GM21529 (cell line): Measurements from ENCODE around the gene WDTC1.

Source experiments
- ATAC-seq: cut with Tn5 transposase; IDR thresholded peaks from one replicate; pipeline ENCODE4 v1.9.1; 2021; ENCODE audit not compliant: unreplicated experiment

WDTC1 gene

GRCh38 chr1:27301052-27301422, 66.6 kb downstream of the WDTC1 start:
- no peak for ATAC-seq

GRCh38 chr1:27301582-27302199, 67.3 kb downstream of the WDTC1 start:
- ATAC-seq: no peak

- no peak for ATAC-seq
These were observed 68.2 kb downstream of the WDTC1 start for GRCh38 chr1:27302612-27303011.

DNA sequence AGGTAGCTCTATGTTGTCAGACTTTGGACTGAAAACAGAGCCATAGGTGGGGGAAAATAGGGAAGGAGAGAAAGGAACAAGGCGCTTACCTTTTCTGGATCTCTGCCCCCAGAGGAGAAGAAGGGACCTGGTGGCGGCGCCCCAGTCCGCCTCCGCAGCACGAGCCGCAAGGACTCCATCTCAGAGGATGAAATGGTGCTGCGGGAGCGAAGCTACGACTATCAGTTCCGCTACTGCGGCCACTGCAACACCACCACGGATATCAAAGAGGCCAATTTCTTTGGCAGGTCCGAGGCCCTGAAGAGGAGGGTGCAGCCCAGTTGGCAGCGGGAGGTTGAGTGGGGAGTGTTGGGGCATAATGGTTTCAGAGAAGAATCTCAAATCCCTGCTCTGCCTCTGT, 69.1 kb downstream of the WDTC1 start:
- ATAC-seq: no peak

DNA sequence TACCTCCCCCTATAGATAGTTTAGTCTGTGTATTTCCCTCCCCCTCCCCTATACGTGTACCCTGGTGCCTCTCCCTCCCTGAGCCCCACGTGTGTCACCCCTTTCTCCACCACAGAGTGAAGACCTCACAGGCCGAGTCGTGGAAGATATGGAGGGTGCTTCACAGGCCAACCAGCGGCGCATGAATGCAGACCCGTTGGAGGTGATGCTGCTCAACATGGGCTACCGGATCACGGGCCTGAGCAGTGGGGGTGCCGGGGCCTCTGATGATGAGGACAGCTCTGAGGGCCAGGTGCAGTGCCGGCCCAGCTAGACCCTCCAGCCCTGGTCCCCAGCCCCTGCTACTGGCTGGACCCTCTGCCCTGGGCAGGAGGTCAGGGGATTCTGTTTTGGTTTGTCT, 71.6 kb downstream of the WDTC1 start:
- ATAC-seq: no peak

- no peak for ATAC-seq
These were observed 72.7 kb downstream of the WDTC1 start for GRCh38 chr1:27306892-27307761.

DNA sequence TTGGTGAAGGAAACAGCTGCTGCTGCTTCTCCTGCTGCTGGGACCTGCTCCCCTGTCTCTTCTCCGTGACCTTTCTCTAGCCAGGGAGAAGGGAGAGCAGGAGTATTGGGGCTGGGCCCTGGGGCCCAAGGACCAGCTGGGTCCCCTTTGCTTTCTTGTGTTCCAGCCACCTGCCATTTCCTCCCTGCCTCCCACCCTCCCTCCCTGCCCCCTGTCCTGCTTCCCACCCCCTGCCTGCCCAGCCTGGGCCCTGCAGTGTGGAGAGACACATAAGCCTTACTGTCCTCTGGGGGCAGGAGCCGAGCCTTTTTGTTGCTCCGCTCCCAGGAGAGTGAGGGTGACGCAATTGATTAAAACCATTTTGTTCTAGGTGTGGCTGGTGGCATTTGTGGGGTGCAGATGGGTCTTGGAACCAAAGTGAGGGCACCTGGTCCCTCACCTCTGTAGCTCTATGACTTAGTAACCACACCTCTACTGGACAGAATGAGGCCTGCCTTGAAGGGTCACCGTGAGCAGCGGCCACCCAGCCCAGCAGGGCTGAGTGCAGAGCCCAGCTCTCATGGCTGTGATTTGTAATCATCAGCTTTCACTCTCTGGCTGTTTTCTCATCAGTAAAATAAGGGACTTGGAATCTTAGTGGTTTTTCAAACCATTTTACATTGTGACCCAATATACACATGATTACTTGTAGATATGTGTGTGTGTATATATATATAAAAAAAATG, 73.6 kb downstream of the WDTC1 start:
- no peak for ATAC-seq

GRCh38 chr1:27314169-27314568, 79.7 kb downstream of the WDTC1 start:
- no peak for ATAC-seq

DNA sequence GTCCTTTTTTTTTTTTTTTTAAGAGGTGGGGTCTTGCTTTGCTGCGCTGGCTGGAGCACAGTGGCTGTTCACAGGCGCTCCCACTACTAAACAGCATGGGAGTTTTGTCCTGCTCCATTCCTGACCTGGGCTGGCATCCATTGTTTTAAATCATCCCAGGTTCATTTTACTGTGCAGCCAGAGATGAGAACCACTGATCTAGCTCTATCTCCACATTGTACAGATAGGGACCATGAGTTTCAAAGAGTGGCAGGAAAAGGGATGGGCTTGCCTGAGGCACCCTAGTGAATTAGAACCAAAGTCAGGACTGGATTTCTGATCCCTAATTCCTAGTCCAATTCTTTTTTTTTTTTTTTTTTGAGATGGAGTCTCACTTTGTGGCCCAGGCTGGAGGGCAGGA, 80.3 kb downstream of the WDTC1 start:
- no peak for ATAC-seq

GRCh38 chr1:27316860-27317259, 82.4 kb downstream of the WDTC1 start:
- no peak for ATAC-seq

DNA sequence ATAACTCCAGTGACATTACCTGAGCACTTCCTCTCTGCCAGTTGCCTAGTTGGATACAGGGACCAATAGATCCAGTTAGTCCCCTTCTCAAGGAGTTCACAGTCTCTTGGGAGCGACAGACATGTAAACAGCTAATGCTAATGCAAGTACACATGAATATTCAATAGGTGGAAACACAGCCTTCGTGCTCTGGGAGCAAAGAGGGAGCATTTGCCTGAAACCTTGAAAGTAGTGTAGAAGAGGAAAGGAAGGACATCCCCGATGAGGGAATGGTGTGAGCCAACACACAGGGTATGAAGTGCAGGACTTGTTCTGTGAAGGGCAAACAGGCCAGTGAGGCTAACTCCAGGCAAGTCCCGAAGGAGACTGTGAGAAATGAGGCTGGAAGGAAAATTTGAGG, 83.7 kb downstream of the WDTC1 start:
- no peak for ATAC-seq

DNA sequence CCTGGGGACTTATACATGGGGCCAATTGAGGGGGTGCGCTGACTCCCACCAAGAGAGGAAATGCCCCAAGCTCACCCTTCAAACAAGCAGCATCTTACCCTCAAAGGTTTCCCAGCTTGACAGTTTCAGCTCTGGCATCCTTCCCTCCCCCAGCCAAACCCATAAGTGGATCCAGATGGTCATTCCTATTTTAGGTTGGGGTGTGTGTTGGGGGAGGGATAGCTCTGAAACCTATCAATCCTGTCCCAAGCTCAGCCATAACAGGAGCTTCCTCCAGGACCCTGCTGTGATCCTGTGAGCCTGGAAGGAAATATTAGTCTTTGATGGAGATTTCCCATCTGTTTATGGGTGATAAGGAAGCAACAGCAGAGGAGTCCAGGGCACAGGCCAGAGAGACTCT, 84.2 kb downstream of the WDTC1 start:
- ATAC-seq: no peak

DNA sequence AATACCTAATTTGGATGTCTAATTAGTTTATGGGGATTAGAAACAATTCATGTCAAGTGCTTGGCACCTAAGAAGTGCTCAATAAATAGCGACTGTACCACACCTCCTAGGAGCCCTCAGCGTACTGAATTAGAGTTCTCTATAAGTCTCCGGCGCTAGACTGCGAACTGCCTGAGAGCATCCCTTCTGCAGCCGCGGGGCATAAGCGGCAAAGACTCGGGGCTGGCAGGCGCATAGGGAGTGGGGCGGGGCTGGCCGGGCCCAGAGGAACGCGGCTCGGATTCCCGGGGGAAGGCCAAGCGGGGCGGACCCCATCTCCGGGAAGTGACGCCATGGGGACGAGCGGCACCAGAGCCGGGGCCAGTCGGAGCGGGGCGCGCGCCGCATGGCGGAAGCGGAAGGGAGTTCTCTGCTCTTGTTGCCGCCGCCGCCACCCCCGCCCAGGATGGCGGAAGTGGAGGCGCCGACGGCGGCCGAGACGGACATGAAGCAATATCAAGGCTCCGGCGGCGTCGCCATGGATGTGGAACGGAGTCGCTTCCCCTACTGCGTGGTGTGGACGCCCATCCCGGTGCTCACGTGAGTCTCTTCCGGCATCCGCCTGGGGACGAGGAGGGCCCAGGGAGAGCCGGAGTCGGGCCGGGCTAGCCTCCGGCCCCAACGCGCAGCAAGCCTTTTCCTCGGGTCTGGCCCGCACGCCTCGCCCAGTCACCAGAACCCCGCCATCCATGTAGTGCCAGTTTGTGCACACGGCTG, 87.6 kb downstream of the WDTC1 start, which contains the start of gene TMEM222:
TSS of gene TMEM222 (plus strand) at position 351 of the 756 bp plus-strand sequence. CDS start at position 386, 35 bp downstream.
- ATAC-seq: peak; percentile 84

- no peak for ATAC-seq
These were observed 88.3 kb downstream of the WDTC1 start for GRCh38 chr1:27322569-27323240.

DNA sequence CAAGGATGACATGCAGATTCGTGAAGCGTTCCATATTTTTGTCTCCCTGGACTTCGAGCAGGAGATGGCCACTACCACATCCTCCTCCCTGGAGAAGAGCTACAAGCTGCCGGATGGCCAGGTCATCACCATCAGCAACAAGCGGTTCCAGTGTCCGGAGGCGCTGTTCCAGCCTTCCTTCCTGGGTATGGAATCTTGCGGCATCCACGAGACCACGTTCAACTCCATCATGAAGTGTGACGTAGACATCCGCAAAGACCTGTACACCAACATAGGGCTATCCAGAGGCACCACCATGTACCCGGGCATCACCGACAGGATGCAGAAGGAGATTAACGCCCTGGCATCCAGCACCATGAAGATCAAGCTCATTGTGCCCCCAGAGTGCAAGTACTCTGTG, 90.9 kb downstream of the WDTC1 start:
- ATAC-seq: no peak

DNA sequence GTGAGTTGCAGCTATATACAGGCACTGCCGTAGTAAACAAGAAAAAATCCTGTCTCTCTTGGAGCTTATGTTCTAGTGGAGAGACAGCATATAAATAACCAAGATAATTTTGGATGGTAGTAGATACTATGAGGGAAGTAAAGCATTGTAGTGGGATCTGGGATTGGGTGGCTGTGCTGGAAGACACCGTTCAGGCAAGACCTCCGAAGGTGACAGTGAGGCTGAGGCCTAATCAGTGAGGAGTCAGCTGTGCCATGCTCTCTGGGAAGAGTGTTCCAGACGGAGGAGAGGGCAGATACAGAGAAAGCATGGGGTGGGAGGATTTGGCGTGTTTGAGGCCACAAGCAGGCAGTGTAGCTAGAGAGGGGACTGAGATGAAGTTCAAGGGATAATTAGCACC, 93.5 kb downstream of the WDTC1 start:
- ATAC-seq: no peak

DNA sequence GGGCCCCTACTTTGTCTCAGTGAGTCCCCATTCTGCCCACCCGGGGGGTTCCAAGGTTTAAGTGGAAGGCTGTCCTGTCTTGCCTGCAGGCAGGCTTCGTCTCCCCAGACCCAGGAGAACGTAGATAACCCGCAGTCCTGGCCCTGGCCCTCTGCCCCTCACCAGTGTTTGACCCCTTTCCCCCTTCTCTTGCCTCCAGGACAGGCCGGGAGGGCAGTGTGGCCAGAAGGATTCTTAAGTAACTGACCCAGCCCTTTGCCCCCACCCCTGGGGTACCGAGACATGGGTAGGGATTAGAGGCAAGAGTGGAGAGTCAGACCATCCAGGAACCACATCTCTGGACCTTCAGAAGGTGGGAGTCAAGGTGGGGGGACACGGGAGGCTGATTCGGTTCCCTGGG, 96.4 kb downstream of the WDTC1 start:
- ATAC-seq: no peak

DNA sequence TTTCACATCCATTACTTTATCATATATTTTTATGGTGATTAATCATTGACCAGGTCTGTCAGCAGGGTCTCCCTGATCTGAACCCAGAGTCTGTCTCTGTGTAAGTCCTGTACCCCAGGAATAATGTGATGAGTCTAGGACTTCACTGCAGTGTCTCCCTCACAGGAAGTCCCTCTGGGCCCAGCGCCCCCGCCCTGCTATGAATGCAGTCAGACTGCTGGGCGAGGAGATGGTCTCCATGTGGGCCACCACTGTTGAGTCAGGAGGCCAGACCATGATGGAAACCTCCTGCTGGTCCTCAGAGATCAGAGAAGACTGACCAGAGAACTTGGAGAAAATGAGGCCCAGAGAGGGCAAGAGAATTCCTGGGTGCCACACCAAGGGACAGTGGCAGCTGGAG, 97.0 kb downstream of the WDTC1 start:
- ATAC-seq: no peak

DNA sequence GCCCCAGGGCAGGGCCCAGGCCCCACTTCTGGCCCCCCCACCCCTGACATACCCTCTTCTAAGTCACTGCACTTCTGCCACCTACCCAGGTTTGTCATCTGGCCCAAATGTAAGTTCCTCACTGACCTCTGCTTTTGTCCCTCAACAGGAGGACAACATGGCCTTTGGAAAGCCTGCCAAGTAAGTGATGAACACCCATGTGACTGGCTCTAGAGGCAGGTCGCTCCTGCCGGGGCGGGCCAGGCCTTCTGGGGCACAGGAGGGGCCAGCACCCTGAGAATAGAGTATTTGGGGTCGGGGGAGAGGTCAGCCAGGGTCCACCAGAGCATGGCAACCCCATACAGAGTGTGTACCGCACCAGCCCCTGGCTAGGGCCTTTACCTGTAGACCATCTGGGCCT, 97.5 kb downstream of the WDTC1 start:
- no peak for ATAC-seq

DNA sequence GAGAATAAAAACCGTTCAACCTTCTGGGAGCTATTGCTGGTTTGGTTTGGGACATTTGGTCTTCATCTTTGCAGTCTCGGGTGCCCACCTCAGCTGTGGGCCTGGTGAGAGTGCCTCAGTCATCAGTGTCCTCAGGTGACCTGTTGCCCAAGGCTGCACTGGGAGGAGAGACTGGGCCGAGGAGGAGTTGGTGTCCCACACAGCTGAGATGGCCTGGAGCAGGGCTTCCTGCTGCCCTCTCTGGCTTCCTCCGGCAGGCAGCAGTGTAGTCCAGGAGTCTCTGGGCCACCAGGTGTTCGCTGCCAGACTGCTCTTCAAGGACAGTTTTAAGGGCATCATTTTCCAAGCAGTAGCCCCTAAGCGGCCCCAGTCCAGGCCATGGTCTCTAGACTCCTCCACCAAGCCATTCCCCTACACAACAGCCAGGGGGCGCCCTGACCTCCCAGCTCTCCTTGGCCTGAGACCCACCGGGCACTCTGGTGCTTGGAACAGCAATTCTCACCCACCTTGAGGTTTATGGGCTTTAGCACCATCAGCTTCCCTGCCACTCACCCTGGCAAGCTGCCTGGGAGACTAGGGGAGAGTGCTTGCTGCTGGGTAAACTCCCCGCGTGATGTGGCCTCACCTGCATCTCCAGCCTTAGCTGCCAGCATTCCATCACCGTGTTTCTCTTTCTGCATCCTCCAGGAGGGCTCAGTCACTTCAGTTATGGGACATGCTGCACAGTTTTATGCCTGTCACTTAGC, 98.3 kb downstream of the WDTC1 start:
- no peak for ATAC-seq
